GM23338 (cell line): ENCODE data around the gene C2orf68.

Source experiments
- CREB1 ChIP-seq: fragments of 250-450 bp; sonication (Bioruptor Pico); IDR thresholded peaks from 2 replicates; pipeline ENCODE4 v1.5.0; 2020; ENCODE audit warnings: low read depth, mild to moderate bottlenecking, moderate library complexity
- ETS1 ChIP-seq: IDR thresholded peaks from 2 replicates; pipeline ENCODE4 v1.6.1; 2016; ENCODE audit warnings: antibody characterized with exemption
- EZH2 ChIP-seq: fragments of 200-600 bp; sonication (generic); IDR thresholded peaks from one replicate; pipeline ENCODE4 v1.8.0; 2017; ENCODE audit warnings: antibody characterized with exemption, mild to moderate bottlenecking, low read depth; ENCODE audit not compliant: unreplicated experiment
- EZH2phosphoT487 ChIP-seq: fragments of 200-600 bp; sonication (generic); IDR thresholded peaks from one replicate; pipeline ENCODE4 v1.8.1; 2018; ENCODE audit warnings: antibody characterized with exemption; ENCODE audit not compliant: unreplicated experiment
- JUNB ChIP-seq: IDR thresholded peaks from one replicate; pipeline ENCODE4 v1.6.1; 2016; ENCODE audit warnings: antibody characterized with exemption; ENCODE audit not compliant: unreplicated experiment
- NANOG ChIP-seq: IDR thresholded peaks from 2 replicates; pipeline ENCODE4 v1.6.1; 2016; ENCODE audit warnings: antibody characterized with exemption, borderline replicate concordance
- POLR2AphosphoS5 ChIP-seq: IDR thresholded peaks from 2 replicates; pipeline ENCODE4 v1.6.1; 2016; ENCODE audit warnings: antibody characterized with exemption, low read depth
- REST ChIP-seq: IDR thresholded peaks from one replicate; pipeline ENCODE4 v1.6.1; 2018; ENCODE audit warnings: antibody characterized with exemption; ENCODE audit not compliant: unreplicated experiment
- STAT1 ChIP-seq: IDR thresholded peaks from one replicate; pipeline ENCODE4 v1.6.1; 2016; ENCODE audit warnings: antibody characterized with exemption; ENCODE audit not compliant: unreplicated experiment
- ZNF462 ChIP-seq: fragments of 250-450 bp; sonication (Bioruptor Pico); IDR thresholded peaks from 2 replicates; pipeline ENCODE4 v1.5.0; 2020; ENCODE audit warnings: mild to moderate bottlenecking, moderate library complexity
- TF ChIP-seq, protein P1 (sequence below), 2 experiments: fragments of 200-600 bp in 1 of 2; sonication (generic) in 1 of 2; conservative IDR thresholded peaks; 2 replicates each; pipeline versions ENCODE4 v1.5.1 to v1.6.1; 2016 to 2017; ENCODE audit warnings: antibody characterized with exemption in 2 of 2, low read depth in 2 of 2, mild to moderate bottlenecking in 2 of 2, moderate library complexity in 1 of 2

- TF ChIP-seq EZH2, result no peak
- TF ChIP-seq CREB1 (CRISPR knock-in tag), result no peak
- no peak for TF ChIP-seq STAT1
- TF ChIP-seq, protein P1, sequence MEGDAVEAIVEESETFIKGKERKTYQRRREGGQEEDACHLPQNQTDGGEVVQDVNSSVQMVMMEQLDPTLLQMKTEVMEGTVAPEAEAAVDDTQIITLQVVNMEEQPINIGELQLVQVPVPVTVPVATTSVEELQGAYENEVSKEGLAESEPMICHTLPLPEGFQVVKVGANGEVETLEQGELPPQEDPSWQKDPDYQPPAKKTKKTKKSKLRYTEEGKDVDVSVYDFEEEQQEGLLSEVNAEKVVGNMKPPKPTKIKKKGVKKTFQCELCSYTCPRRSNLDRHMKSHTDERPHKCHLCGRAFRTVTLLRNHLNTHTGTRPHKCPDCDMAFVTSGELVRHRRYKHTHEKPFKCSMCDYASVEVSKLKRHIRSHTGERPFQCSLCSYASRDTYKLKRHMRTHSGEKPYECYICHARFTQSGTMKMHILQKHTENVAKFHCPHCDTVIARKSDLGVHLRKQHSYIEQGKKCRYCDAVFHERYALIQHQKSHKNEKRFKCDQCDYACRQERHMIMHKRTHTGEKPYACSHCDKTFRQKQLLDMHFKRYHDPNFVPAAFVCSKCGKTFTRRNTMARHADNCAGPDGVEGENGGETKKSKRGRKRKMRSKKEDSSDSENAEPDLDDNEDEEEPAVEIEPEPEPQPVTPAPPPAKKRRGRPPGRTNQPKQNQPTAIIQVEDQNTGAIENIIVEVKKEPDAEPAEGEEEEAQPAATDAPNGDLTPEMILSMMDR (conservative IDR thresholded peaks at IDR 0.05; ENCODE audit: low read depth in 2 of 2), result no peak
- TF ChIP-seq POLR2AphosphoS5, result no peak
- TF ChIP-seq REST, result no peak
- TF ChIP-seq EZH2phosphoT487, result no peak
- no peak for TF ChIP-seq ZNF462
- no peak for TF ChIP-seq NANOG
- TF ChIP-seq JUNB, result no peak
- no peak for TF ChIP-seq ETS1
Measured at GRCh38 chr2:85596486-85597143, 15.3 kb downstream of the C2orf68 start.
